ENCODE measurements around the gene FABP7.

DNA sequence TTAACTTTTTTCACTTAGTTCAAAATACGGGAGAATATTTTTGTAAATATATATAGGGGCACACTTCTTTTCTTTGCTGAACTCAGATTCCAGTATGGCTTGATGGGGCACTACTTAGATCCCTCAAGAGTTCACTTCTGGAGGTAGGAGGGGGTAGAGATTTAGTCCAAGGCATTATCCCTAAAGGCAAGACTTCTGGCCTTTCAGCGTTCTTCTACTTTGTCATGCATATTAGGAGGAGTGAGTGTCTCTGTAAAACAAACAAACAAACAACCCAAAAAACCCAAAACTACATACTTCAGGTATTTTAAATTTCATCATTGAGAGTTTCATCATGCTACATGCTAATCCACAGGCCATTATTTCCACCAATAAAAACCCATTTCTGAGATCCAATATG lies 41.6 kb downstream of the FABP7 start:
- TF ChIP-seq, protein P1, sequence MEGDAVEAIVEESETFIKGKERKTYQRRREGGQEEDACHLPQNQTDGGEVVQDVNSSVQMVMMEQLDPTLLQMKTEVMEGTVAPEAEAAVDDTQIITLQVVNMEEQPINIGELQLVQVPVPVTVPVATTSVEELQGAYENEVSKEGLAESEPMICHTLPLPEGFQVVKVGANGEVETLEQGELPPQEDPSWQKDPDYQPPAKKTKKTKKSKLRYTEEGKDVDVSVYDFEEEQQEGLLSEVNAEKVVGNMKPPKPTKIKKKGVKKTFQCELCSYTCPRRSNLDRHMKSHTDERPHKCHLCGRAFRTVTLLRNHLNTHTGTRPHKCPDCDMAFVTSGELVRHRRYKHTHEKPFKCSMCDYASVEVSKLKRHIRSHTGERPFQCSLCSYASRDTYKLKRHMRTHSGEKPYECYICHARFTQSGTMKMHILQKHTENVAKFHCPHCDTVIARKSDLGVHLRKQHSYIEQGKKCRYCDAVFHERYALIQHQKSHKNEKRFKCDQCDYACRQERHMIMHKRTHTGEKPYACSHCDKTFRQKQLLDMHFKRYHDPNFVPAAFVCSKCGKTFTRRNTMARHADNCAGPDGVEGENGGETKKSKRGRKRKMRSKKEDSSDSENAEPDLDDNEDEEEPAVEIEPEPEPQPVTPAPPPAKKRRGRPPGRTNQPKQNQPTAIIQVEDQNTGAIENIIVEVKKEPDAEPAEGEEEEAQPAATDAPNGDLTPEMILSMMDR (IDR thresholded peaks at IDR 0.05) = no peak
- TF ChIP-seq POLR2A (IDR thresholded peaks at IDR 0.05) = no peak

Data from tibial nerve (tissue), 3 donors.